B cell (primary cell): Measurements from ENCODE around the gene SEMA3B. TPM values are rescaled to one million over a fixed set of nuclear protein-coding genes. Genes with fewer than 3 reads are reported as not detected.

Experiments used
- ATAC-seq: fragments of 200-7000 bp; cut with Tn5 transposase; one replicate; pipeline ENCODE4 v1.10.0; 2021; ENCODE audit warnings: low read depth, mild to moderate bottlenecking, moderate number of reproducible peaks, moderate library complexity
- CTCF ChIA-PET: fragments of 350-600 bp; sonication (Branson Sonifier 250); formaldehyde crosslinking; loops from one replicate; lab custom pipeline; 2021; ENCODE audit warnings: antibody characterized with exemption, inconsistent platforms; lab: Charles Lee
- POLR2A ChIA-PET: fragments of 350-600 bp; sonication (Branson Sonifier 250); formaldehyde crosslinking; loops from one replicate; lab custom pipeline; 2021; ENCODE audit warnings: antibody characterized with exemption; lab: Charles Lee
- DNase-seq: peaks from one replicate; pipeline ENCODE4 v3.0.0; 2013
- H2AFZ ChIP-seq: 2 replicates; pipeline ENCODE4 v1.6.1; 2012; ENCODE audit warnings: mild to moderate bottlenecking, low read depth, low read length; ENCODE audit not compliant: insufficient read depth, poor library complexity, severe bottlenecking
- H3K27ac ChIP-seq, 2 donors: 1 replicate in 1 of 2; 2 replicates in 1 of 2; pipeline ENCODE4 v1.5.1; 2012 to 2013; ENCODE audit warnings: low read length in 2 of 2, mild to moderate bottlenecking in 2 of 2, moderate library complexity in 1 of 2
- H3K27me3 ChIP-seq, 4 experiments: fragments of 200-600 bp in 1 of 4; sonication (generic) in 1 of 4; replicated peaks in 1 of 4; 1 replicate in 2 of 4; 2 replicates in 2 of 4; pipeline versions ENCODE4 v1.6.1 to v1.7.0; 2013 to 2016; ENCODE audit warnings: low read length in 3 of 4, mild to moderate bottlenecking in 2 of 4, mixed read lengths in 1 of 4, moderate library complexity in 1 of 4; ENCODE audit not compliant: insufficient read depth in 4 of 4, control insufficient read depth in 3 of 4; ENCODE audit errors: control extremely low read depth in 1 of 4
- H3K36me3 ChIP-seq, 2 experiments: replicated peaks in 1 of 2; 1 replicate in 1 of 2; 2 replicates in 1 of 2; pipeline versions ENCODE4 v1.6.1 to v1.7.1; 2013; ENCODE audit warnings: low read length in 1 of 2; ENCODE audit not compliant: insufficient read depth in 2 of 2, control insufficient read depth in 1 of 2; ENCODE audit errors: control extremely low read depth in 1 of 2, extremely low read depth in 1 of 2
- H3K4me1 ChIP-seq, 2 donors: fragments of 200-600 bp in 1 of 2; sonication (generic) in 1 of 2; 1 replicate in 1 of 2; 2 replicates in 1 of 2; pipeline versions ENCODE4 v1.5.1 to v1.6.1; 2013 to 2017; ENCODE audit warnings: low read length in 2 of 2; ENCODE audit not compliant: control insufficient read depth in 2 of 2, insufficient read depth in 2 of 2
- H3K4me2 ChIP-seq: replicated peaks from 2 replicates; pipeline ENCODE3; 2012; ENCODE audit warnings: mild to moderate bottlenecking, low read depth, low read length; ENCODE audit not compliant: poor library complexity, severe bottlenecking
- H3K4me3 ChIP-seq, 5 experiments: fragments of 200-600 bp in 1 of 5; sonication (generic) in 1 of 5; 1 replicate in 3 of 5; 2 replicates in 2 of 5; pipeline versions ENCODE4 v1.5.1 to v1.7.0; 2011 to 2016; ENCODE audit warnings: low read length in 4 of 5, mild to moderate bottlenecking in 4 of 5, low read depth in 2 of 5, control low read depth in 1 of 5, moderate library complexity in 1 of 5; ENCODE audit not compliant: insufficient read depth in 1 of 5; ENCODE audit errors: control extremely low read depth in 1 of 5, extremely low read depth in 1 of 5
- H3K79me2 ChIP-seq: fragments of 200-600 bp; sonication (generic); one replicate; pipeline ENCODE4 v1.6.0; 2016; ENCODE audit warnings: low read length; ENCODE audit not compliant: control insufficient read depth, insufficient read depth
- H3K9ac ChIP-seq: fragments of 200-600 bp; sonication (generic); 2 replicates; pipeline ENCODE4 v1.6.1; 2017; ENCODE audit warnings: mild to moderate bottlenecking, low read length, moderate library complexity
- H3K9me3 ChIP-seq, 3 donors: one replicate each; pipeline versions ENCODE4 v1.6.1 to v1.7.1; 2013; ENCODE audit warnings: low read length in 2 of 3; ENCODE audit not compliant: control insufficient read depth in 2 of 3, insufficient read depth in 1 of 3; ENCODE audit errors: control extremely low read depth in 1 of 3
- H4K20me1 ChIP-seq: 2 replicates; pipeline ENCODE4 v1.6.0; 2012; ENCODE audit warnings: mild to moderate bottlenecking, low read length; ENCODE audit not compliant: insufficient read depth, control insufficient read depth, poor library complexity, severe bottlenecking
- H3K27ac Mint-ChIP-seq: one replicate; pipeline ENCODE4 v1.8.0; 2021; ENCODE audit warnings: mixed read lengths
- H3K27me3 Mint-ChIP-seq: one replicate; pipeline ENCODE4 v1.8.0; 2021; ENCODE audit warnings: mixed read lengths
- H3K4me1 Mint-ChIP-seq: one replicate; pipeline ENCODE4 v1.8.0; 2021; ENCODE audit warnings: mixed read lengths
- H3K4me3 Mint-ChIP-seq: one replicate; pipeline ENCODE4 v1.8.0; 2021; ENCODE audit warnings: mixed read lengths
- H3K9me3 Mint-ChIP-seq: one replicate; pipeline ENCODE4 v1.8.0; 2022; ENCODE audit warnings: mixed read lengths; ENCODE audit not compliant: insufficient read depth
- CTCF ChIP-seq: fragments of 200-600 bp; IDR thresholded peaks from one replicate; pipeline ENCODE4 v1.8.0; 2022; ENCODE audit warnings: antibody characterized with exemption, mild to moderate bottlenecking
- EZH2 ChIP-seq: IDR thresholded peaks from 2 replicates; pipeline ENCODE4 v1.6.1; 2012; ENCODE audit warnings: borderline replicate concordance, low read depth, mild to moderate bottlenecking, moderate library complexity, low read length; ENCODE audit not compliant: insufficient read depth, poor library complexity, severe bottlenecking
- WGBS: methylation state at CpG from one replicate; pipeline ENCODE4 v1.1.5; 2013; ENCODE audit warnings: missing lambda C conversion rate; ENCODE audit not compliant: insufficient coverage; 5-methylcytosine and 5-hydroxymethylcytosine counted together
- intact Hi-C: fragments of 100-400 bp; cut with micrococcal nuclease; formaldehyde crosslinking; loops from one replicate; pipeline ENCODE4 v1.10.0; 2022
- polyA plus RNA-seq: library from polyadenylated mRNA; depleted of rRNA; stranded (reverse); fragments of >200 nt; gene quantifications from 2 replicates; pipeline ENCODE4 v1.2.3, GENCODE V29; 2012
- total RNA-seq, 2 donors: library from RNA; stranded (reverse); fragments of 120-200 nt in 1 of 2; gene quantifications; 1 replicate in 1 of 2; 2 replicates in 1 of 2; pipeline versions ENCODE4 v1.2.3 to v1.2.4, GENCODE V29; 2013 to 2022

Gene SEMA3B
- total and polyA plus RNA-seq, 2 donors (not counting 1 experiment from before 2014, with no cell fraction given): 0.34 to 0.52 TPM

- Mint-ChIP-seq H3K9me3 (no peaks in the 10 kb centered on the region), H3K4me3 (peak overlapping the region; percentile 97), H3K27me3 (no peaks in the 10 kb centered on the region), H3K4me1 (peaks cover 60% of the 10 kb centered on the region), H3K27ac (peak overlapping the region; percentile 97)
- TF ChIP-seq EZH2 (no peak), CTCF (no peak)
- ATAC-seq: no peak
- Histone ChIP-seq H3K36me3 (peaks cover 0 to 27% of the 10 kb centered on the region in 2 experiments), H3K9me3 (no peaks in the 10 kb centered on the region), H3K4me3 (peak overlapping the region; percentile 70 to 100 (median 95)), H3K9ac (peak overlapping the region; percentile 78), H3K27me3 (no peaks in the 10 kb centered on the region), H3K27ac (peak overlapping the region; percentile 65 to 91), H4K20me1 (peaks cover 58% of the 10 kb centered on the region), H2AFZ (peak overlapping the region; percentile 71), H3K79me2 (peaks cover 93% of the 10 kb centered on the region), H3K4me2 (peak overlapping the region; percentile 97), H3K4me1 (peaks cover 49 to 55% of the 10 kb centered on the region in 2 donors)
- intact Hi-C loops: loop anchor here (2.0 to 10.0 kb wide), 6 partner anchors 62 to 1520 kb away; partner anchors contain the start of genes APEH, HYAL2, HYAL3 and IP6K2
- CTCF ChIA-PET: interaction anchor here (0.6 to 27.3 kb wide), 4 partner anchors 3 to 62 kb away, joined by 5 to 596 read pairs (median 300); partner anchors contain the start of gene GNAI2
- DNase-seq: peak; percentile 62
- POLR2A ChIA-PET: interaction anchor here (0.6 to 2.1 kb wide), 4 partner anchors 9 to 818 kb away, joined by 3 to 13 read pairs (median 4); partner anchors contain the start of genes HYAL3 and NAA80
- under 1% methylated on average over 6 of the region's 7 CpGs for WGBS
Observed at GRCh38 chr3:50237133-50237651, 31.8 kb upstream of the SEMA3B start.
